Activated naive CD4-positive, alpha-beta T cell treated with anti-CD3 and anti-CD28 coated beads, Interleukin-2, amount 50 U/mL, for 16 hours (primary cell): ENCODE data around the gene CNNM4.

Experiments used
- DNase-seq: peaks from one replicate; pipeline ENCODE4 v3.0.0-alpha.2; 2020

CNNM4 gene

DNA sequence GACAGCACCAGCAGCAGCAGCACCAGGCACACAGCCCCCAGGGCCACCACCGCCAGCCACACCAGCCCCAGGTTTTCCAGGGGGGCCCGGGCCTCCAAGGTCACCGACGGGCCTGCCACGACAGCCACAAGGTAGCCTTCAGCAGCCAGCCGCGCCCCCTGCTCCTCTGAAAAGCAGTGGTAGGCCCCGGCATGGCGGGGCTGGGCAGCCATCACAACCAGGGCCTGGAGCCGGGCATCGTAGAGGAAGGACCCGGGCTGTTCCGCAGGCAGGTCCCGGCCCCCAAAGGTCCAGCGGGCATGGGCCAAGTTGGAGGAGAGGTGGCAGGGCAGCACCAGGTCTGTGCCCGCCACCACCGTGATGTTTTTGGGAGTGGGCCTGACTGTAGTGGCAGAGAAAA is 100.4 kb downstream of the CNNM4 start:
- DNase-seq = no peak
